HG03039 (cell line): ENCODE data around the gene LILRB3.
"Not testable (repeated sequence)": the region's sequence is repeated elsewhere in the genome, so short reads cannot be mapped to it uniquely, and the experiment has no call there.

Experiments used
- ATAC-seq: cut with Tn5 transposase; IDR thresholded peaks from one replicate; pipeline ENCODE4 v1.9.1; 2021; ENCODE audit warnings: mild to moderate bottlenecking, moderate library complexity; ENCODE audit not compliant: unreplicated experiment

The LILRB3 gene

DNA sequence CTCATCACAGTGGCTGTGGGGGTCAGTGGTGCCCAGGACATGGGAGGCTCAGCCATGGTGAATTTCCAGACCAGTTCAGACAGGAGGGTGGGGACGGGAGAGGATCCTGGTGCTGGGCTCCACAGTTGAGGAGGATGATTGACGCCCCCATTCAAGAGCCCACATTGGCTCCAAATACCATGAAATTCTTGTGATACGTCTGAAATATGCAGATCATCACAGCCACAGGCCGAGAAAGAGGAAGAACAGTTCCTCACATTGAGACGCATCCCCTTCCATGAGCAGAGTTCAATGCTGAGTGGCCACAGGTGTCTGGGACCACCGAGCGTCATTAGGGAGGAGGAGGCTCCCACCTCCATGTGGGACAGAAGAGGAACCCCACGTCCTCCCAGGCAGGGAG lies 21.0 kb upstream of the LILRB3 start:
- not testable (repeated sequence) for ATAC-seq

DNA sequence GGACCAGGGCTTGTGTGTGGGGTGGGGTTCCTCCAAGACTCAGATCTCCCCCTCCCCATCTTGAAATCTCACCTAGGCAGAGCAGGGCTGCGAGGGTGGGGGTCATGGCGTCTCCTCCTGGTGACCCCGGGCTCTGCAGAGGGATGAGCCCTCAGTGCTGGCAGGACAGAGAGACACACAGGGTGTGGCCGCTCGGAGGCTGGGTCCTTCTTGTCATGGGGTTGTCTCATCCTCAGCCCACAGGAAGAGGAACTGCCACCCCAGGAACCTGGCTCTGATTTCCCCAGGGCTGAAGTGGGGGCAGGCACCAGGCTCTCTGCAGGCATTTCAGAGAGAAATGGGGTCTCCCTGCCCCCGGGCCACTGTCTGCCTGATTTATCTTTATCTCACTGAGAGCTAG lies 19.8 kb upstream of the LILRB3 start, which contains the start of gene LILRA6:
Gene LILRA6, minus strand, starts transcription at position 145 of the 400 bp plus-strand sequence.
- not testable (repeated sequence) for ATAC-seq

DNA sequence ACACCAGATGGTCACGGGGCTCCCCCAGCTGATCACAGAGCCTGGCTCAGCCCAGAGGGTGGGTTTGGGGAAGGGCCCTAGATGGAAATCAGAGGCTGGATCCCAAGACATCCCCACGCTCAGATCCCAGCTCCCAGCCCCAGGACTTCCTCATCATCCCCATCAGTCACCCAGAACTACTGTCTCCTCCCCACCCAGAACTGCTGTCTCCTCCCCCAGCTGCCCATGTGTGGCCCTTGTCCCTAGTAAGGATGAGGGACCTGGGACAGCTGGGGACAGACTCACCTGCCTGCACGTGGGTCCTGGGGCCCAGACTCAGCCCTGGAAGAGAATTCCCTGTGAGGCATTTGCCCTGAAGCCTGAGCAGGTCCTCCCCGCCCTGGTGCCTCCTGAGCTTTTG lies 19.4 kb upstream of the LILRB3 start:
- ATAC-seq = not testable (repeated sequence)

DNA sequence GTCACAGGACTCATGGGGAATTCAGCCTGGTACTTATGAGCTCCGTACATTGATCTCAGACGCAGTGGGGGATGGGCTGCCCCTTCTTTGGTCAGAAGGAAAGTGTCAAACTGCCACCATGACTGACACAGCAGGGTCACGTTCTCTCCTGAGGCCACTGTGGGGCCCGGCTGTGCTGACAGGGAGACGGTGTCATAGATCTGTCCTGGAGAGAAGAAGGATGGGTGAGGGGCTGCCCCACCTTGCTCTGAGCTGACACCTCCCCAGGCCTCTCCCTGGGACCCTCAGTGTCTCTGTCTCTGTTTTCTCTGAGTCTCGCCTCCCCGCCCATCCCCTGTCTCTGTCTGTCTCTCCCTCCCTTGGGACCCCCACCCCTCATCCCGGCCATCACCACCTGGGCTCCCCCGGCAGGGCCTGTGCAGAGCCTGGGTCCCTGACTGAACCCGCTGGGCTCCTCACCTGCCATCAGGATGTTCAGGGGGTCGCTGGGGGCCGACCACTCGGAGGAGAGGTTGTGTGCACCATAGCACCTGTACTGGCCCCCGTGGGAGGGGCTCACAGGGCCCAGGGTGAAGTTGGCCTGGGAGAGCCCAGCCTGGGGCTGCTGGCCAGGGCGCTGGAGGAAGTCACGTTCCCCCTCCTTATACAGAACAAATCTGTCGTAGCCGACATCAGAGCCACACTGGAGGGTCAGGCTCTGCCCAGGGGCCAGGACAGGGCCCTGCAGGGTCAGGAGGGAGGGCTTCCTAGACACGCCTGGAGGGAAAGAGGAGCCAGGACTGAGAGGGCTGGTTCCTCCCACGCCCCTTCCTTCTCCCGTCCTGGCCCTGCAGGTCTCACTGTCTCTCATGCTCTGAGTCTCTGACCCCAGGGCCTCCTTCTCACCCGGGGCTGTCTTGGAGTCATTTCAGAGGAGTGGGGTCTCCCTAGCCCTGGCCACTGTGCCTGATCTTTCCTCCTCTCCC lies 17.8 kb upstream of the LILRB3 start:
- ATAC-seq = not testable (repeated sequence)

DNA sequence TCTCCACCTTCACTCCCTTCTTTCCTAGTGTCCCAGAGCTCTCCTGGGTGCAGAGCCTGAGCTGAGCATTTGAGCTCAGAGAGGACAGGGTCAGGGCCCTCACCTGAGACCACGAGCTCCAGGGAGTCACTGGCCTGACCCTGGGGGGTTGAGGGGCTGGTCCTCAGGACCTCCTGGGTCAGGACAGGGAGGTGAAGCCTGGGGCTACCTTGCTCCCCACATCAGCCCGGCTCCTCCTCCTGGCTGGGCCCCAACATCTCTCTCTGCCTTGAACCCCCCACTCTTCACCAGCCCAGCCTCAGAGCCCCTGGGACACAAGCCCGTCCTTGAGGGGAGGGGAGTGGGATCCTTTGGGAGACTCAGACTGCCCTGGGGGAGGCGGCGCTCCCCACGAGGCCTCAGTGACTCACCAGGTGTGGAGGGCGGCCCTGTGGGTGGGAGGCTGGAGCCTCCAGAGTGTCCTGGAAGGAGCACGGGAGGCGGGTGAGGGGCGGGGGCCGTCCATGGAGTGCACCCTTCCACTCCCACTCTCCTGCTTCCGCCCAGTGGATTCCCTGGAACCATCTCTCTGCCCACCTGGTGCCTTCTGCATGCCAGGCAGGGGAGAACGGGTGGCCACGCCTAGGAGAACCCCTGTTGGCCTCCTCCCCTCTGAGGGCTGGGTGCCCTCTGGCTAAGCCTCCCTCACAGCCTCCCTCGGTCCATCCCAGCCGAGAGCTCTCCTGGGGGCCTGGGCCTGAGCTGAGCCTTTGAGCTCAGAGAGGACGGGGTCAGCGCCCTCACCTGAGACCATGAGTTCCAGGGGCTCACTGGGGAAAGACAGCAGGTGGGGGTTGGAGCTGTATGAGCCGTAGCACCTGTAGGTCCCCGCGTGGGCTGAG lies 16.9 kb upstream of the LILRB3 start:
- ATAC-seq = not testable (repeated sequence)

DNA sequence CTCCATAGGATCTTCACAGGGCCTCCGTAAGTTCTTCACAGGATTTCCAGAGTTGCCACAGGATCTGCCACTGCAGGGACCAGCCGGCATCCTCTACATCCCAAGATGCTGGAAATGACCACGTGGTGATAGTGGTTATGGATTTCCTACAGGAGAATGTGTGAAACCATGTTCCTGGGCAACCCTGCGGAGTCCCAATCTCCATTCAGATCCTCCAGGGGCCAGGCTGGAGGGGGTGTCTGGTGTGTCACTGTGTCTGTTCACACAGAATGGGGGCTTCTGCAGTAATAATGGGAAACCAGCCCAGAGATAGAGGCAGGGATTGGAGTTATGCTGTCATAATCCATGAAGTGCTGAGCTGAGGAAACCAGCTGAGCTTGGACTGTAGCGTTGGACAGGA lies 11.1 kb upstream of the LILRB3 start:
- no peak for ATAC-seq

DNA sequence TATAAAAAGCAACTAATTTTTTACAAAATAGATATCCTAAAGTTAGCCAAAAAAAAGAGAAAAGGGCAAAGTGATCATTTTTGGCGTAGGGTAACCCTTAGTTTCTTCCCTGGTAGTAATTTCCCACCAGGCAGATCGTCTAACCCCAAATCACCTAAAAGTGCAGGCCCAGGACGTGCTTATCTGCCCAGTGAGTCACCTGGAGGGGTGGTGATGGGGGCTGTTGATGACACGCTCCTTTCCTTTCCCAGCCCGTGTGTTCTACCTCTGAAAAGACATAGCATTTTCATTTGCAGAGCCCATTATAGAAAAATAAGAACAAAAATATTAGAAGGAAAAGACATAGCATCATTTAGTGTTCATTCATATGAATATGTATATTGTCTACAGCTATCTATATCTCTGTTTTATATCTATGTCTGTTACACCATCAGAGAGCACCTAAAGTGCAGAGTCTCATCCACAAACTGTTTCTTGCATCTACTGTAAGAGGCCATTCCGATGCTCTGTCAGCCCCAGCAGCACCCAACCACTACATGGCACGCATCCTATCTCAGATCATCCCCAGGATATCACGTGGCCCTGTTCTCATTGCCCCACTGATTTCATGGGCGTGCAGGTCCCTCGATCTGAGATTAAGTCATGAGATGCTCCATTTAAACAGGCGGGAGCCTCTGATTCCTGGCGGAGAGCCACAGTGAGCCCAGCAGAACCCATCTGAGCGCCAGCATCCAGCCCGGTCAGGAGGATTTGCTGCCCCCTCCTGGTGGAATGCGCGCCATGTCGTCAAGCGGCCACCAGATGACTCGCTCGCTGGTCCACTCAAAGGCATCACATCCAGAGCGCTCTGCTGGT lies 8.5 kb upstream of the LILRB3 start:
- ATAC-seq = no peak

DNA sequence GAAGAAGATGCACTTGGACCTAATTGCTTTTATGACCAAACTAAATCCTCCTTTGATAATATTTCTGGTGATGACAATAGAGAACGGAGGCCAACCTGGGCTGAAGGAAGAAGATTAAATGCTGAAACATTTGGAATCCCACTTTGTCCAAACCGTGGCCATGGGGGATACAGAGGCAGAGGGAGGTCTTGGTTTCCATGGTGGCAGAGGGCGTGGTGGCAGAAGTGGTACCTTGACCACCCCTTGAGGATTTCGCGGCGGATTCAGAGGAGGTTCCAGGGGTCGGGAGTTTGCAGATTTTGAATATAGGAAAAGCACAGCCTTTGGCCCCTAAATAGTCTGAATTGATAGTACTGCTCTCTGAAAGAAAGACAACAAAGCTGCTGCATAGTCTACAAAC lies 7.2 kb upstream of the LILRB3 start:
- no peak for ATAC-seq

DNA sequence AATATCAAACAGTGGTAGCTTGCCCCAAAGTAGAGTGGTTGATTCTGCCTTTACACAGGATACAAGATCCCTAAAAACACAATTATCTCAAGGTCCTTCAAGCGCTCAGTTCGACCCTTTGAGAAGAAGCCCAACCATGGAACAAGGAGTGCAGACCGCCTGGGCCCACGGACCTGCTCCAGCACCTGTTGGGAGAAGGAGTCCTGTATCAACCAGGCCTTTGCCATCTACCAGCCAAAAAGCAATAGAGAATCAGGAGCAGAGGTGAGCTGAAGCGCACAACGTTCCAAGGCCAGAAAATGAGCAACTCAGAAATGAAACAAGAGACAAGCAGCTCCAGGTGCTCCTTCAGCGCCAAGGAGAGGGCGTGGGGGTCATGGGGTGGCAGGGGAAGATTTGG lies 6.3 kb upstream of the LILRB3 start:
- ATAC-seq = no peak

DNA sequence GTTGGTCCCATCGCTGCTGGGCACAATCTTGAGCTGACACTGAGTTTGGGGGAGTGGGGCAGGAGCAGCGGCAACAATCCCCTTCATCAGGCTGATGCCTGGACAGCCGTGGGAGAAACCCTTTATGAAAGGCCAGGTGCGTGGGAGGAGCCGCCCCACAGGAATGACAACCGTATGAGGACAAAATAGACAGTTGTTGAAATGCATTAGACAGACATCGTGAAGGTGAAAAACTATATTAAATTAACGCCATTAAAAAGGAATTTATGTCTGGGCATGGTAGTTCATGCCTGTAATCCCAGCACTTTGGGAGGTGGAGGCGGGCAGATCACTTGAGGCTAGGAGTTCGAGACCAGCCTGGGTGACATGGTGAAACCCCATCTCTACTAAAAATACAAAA lies 1.8 kb upstream of the LILRB3 start:
- ATAC-seq = not testable (repeated sequence)

DNA sequence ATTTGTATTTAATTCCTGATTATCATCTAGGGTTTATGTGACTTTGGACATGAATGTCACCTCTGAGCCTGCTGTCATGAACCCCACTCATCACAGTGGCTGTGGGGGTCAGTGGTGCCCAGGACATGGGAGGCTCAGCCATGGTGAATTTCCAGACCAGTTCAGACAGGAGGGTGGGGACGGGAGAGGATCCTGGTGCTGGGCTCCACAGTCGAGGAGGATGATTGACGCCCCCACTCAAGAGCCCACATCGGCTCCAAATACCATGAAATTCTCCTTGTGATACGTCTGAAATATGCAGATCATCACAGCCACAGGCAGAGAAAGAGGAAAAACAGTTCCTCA lies 1.1 kb upstream of the LILRB3 start:
- ATAC-seq = not testable (repeated sequence)

DNA sequence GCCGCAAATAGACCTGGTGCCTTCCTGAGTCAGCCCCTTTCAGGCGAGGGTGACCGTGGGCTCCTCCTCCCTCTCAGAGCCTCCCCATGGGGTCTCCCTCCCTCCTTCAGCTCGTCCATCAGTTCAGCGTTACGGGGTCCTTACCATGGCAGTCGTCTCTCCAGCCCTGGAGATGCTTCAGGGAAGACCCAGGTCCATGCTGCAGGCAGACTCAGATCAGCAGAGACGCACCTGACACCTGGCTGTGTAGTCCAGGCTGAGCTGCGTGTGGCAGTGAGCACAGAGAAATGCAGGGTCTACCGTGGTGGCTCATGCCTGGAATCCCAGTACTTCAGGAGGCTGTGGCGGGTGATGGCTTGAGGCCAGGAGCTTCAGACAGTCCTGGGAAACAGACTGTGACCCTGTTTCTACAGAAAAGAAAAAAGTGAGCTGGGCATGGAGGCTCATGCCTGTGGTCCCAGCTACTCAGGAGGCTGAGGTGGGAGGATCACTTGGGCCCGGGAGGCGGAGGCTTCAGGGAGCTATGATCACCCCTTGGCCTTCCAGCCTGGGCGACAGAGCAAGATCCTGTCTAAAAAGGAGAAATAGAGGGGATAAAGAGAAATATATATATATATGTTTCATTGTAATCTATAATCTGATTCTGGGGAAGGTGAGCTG lies 600 bp upstream of the LILRB3 start:
- not testable (repeated sequence) for ATAC-seq

DNA sequence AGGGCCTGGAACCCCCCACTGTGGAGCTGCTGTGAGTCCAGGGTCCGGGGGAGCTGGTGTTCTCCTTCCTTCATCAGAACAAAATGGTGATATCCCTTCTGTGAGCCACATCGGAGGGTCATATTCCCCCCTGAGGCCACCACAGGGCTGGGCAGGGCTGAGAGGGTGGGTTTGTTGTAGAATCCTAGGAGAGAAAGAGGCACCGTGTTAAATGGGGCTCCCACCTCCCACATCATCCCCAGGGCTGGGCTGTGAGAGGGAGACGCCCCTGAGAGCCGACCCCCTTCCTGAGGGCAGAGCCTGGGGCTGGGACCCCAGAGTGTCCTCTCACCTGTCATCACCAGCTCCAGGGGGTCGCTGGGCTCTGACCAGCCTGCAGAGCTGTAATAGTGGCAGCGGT lies 860 bp downstream of the LILRB3 start:
- not testable (repeated sequence) for ATAC-seq

DNA sequence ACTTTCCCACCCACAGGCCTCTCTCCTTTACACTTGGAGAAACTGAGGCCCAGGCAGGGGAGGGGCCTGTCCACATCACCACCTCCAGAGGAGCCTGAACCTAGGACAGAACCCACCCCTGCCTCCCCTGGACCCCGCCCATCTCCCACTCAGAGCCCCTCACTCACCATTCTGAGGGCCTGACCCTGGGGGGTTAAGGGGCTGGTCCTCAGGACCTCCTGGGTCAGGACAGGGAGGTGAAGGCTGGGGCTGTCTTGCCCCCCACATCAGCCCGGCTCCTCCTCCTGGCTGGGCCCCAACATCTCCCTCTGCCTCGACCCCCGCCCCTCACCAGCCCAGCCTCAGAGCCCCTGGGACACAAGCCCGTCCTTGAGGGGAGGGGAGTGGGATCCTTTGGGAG lies 3.1 kb downstream of the LILRB3 start:
- not testable (repeated sequence) for ATAC-seq

DNA sequence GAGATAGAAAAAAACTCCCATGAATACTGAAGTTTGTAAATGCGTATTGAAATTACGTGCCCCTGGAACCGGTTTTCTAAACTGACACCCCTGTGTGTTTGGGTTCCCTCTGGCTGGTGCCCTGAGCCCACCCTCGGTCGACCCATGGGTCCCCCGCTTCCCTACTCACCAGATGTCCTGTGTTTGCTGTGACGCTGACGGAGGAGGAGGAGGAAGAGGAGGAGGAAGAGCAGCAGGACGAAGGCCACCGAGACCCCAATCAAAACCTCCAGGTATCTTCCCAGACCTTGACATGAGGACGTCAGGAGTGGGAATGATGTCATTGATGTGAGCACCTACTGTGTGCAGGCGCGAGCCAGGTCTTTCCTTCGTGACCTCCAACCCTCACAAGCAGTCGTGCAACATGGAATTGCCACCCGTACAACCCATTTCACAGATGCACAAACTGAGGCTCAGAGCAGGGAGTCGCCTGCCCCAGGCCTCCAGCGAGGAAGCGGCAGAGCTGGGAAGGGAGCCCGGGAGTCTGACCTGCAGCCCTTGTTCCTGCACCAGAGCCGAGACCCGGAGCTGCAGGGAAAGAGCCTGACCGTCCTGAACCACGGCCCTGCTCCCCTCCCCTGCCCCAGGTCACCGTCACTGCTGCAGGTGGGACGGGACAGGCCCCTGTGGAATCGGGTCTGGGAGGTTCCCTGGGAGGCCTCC lies 3.7 kb downstream of the LILRB3 start:
- ATAC-seq = no peak

DNA sequence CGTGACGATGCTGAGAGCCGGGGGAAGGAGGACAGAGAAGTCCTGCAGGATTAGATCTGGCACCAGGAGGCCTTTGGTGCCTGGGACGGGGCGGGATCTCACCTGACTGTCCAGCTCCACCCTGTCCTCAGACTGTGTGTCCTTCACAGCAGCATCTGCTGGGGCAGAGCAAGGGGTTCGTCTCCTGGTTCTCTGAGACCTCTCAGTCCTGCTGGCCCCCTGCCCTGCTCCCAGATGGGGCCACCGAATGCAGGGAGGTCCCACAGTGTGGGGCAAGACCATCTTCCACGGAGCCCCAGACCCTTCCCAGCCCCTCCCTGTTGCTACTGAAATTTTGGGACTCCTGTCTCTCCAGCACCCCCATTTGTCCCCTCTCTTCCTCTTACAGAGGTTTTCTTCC lies 4.5 kb downstream of the LILRB3 start:
- no peak for ATAC-seq

DNA sequence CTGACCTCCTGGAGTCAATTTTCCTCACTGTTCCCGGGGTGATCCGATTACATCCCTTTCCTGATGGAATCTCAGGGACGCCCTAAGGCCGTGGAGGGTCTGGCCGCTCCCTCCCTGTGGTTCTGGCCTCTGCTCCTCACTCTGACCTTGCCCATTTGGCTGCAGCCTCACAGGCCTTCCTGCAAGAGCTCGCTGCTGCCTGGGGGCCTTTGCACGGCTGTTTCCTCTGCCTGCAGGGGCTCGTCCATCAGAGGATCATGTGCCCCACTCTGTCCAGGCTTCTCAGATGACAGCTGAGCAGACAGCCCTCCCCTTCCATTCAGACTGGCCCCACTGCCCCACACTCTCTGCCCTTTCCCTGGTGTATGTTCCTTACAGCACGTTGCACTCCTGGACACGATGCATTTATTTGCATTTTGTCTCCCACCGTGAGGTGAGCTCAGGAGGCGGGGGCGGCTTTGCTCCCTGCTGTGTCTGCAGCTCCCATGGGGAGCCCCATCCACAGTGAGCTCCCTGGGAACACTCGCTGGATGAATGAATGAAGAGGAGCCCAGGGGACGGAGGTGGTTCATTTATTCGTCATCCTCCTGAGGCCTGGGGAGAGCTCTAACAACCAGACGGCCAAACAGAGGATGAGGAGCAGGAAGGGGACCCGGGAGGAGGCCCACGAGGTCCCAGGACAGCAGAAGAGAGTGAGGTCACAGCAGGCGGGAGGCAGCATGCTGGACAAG lies 5.1 kb downstream of the LILRB3 start:
- ATAC-seq = not testable (repeated sequence)

DNA sequence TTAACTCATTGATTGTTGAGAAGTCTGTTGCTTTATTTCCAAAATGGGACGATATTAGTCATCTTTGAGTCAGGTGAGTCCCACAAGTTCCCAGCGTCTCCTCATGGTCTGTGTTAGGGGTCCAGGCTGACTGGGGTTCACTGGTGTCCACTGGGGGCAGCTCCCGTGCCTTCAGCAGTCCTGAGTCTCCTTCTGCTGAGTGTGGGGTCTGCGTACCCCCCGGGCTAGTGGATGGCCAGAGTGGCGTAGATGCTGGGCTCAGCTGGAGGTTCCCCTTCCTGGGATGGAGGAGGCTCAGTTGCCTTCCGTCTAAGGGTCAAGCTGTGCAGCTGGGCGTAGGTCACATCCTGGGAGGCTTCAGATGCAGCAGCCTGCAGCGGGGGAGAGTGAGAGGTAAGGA lies 5.9 kb downstream of the LILRB3 start:
- ATAC-seq = no peak

DNA sequence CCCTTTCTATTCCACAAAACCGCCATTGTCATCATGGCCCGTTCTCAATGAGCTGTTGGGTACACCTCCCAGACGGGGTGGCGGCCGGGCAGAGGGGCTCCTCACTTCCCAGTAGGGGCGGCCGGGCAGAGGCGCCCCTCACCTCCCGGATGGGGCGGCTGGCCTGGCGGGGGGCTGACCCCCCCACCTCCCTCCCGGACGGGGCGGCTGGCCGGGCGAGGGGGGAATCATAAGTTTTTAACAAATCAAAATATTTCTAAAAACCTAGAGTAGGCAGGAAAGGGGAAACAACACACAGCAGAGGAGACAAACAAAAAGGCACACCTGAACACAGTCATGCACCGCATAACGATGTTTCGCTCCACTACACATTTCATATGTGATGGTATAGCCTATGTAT lies 8.1 kb downstream of the LILRB3 start:
- ATAC-seq = not testable (repeated sequence)
